HG03060 (cell line): ENCODE measurements around the gene SETD1A.
"Not testable (repeated sequence)": the region's sequence is repeated elsewhere in the genome, so short reads cannot be mapped to it uniquely, and the experiment has no call there.

ENCODE experiments used
- ATAC-seq: cut with Tn5 transposase; IDR thresholded peaks from one replicate; pipeline ENCODE4 v1.9.1; 2021; ENCODE audit warnings: low read depth, moderate number of reproducible peaks; ENCODE audit not compliant: unreplicated experiment

Gene SETD1A

GRCh38 chr16:31010585-31011325, 53.2 kb downstream of the SETD1A start, which contains the start of gene STX1B:
Gene STX1B (minus strand): TSS chr16:31010638. CDS start chr16:31010396, 242 bp downstream.
- ATAC-seq, result no peak

GRCh38 chr16:31011815-31012214, 54.3 kb downstream of the SETD1A start:
- ATAC-seq, result not testable (repeated sequence)

GRCh38 chr16:31013292-31013691, 55.7 kb downstream of the SETD1A start:
- not testable (repeated sequence) for ATAC-seq

- ATAC-seq, result no peak
Measured at GRCh38 chr16:31016018-31016417, 58.5 kb downstream of the SETD1A start.

- not testable (repeated sequence) for ATAC-seq
Measured at GRCh38 chr16:31017756-31018155, 60.2 kb downstream of the SETD1A start.

GRCh38 chr16:31020536-31020935, 63.0 kb downstream of the SETD1A start:
- ATAC-seq, result no peak

- no peak for ATAC-seq
Measured at GRCh38 chr16:31022544-31023251, 65.1 kb downstream of the SETD1A start.

GRCh38 chr16:31023252-31023602, 65.7 kb downstream of the SETD1A start:
- ATAC-seq, result no peak

- no peak for ATAC-seq
Measured at GRCh38 chr16:31023627-31024226, 66.2 kb downstream of the SETD1A start.

GRCh38 chr16:31025339-31025738, 67.8 kb downstream of the SETD1A start:
- no peak for ATAC-seq

- no peak for ATAC-seq
Measured at GRCh38 chr16:31029272-31029671, 71.7 kb downstream of the SETD1A start.

GRCh38 chr16:31031276-31031675, 73.7 kb downstream of the SETD1A start:
- no peak for ATAC-seq

GRCh38 chr16:31032736-31033708, 75.5 kb downstream of the SETD1A start, which contains the start of gene STX4:
Gene STX4 (plus strand): TSS chr16:31033558. CDS start chr16:31033806, 248 bp downstream.
- ATAC-seq, result peak; percentile 75

GRCh38 chr16:31033709-31034492, 76.3 kb downstream of the SETD1A start:
- no peak for ATAC-seq
